GM12878 (cell line): Measurements from ENCODE around the gene CCNB1. TPM values are rescaled to one million over a fixed set of nuclear protein-coding genes. Genes with fewer than 3 reads are reported as not detected.

Source experiments
- BCL11A ChIP-seq: IDR thresholded peaks from 2 replicates; pipeline ENCODE4 v1.6.1; 2011; ENCODE audit warnings: low read depth, low read length
- CEBPB ChIP-seq, 2 experiments: fragments of 150-350 bp in 1 of 2; IDR thresholded peaks; 2 replicates each; pipeline ENCODE4 v1.6.1; 2012 to 2014; ENCODE audit warnings: low read depth in 2 of 2, low read length in 2 of 2, borderline replicate concordance in 1 of 2, inconsistent platforms in 1 of 2
- ESRRA ChIP-seq: IDR thresholded peaks from 2 replicates; pipeline ENCODE4 v1.6.1; 2012; ENCODE audit warnings: mild to moderate bottlenecking, low read length, improper control_type of control experiment
- GABPA ChIP-seq: IDR thresholded peaks from 2 replicates; pipeline ENCODE4 v1.6.1; 2014; ENCODE audit warnings: antibody characterized with exemption, low read depth, mild to moderate bottlenecking, inconsistent platforms
- HDAC6 ChIP-seq: fragments of 200-600 bp; sonication (generic); IDR thresholded peaks from one replicate; pipeline ENCODE4 v1.8.0; 2017; ENCODE audit warnings: antibody characterized with exemption; ENCODE audit not compliant: unreplicated experiment
- JUND ChIP-seq: IDR thresholded peaks from 2 replicates; pipeline ENCODE4 v1.6.1; 2012; ENCODE audit warnings: low read depth, mild to moderate bottlenecking, low read length, improper control_type of control experiment, moderate library complexity
- NFXL1 ChIP-seq: fragments of 450-650 bp; IDR thresholded peaks from 2 replicates; pipeline ENCODE4 v1.6.1; 2017; ENCODE audit warnings: antibody characterized with exemption, mild to moderate bottlenecking, borderline replicate concordance
- RAD51 ChIP-seq: fragments of 450-650 bp; IDR thresholded peaks from 2 replicates; pipeline ENCODE4 v1.6.1; 2016; ENCODE audit warnings: moderate library complexity, mild to moderate bottlenecking, inconsistent platforms
- SP1 ChIP-seq: IDR thresholded peaks from one replicate; pipeline ENCODE4 v1.6.1; 2011; ENCODE audit warnings: low read depth, low read length
- STAT3 ChIP-seq: IDR thresholded peaks from 2 replicates; pipeline ENCODE4 v1.6.1; 2011; ENCODE audit warnings: low read depth, low read length, improper control_type of control experiment
- TAF1 ChIP-seq: IDR thresholded peaks from 2 replicates; pipeline ENCODE4 v1.6.1; 2011; ENCODE audit warnings: mild to moderate bottlenecking, low read depth, low read length, borderline replicate concordance
- ZZZ3 ChIP-seq: IDR thresholded peaks from 2 replicates; pipeline ENCODE4 v1.6.1; 2011; ENCODE audit warnings: low read depth; ENCODE audit not compliant: control insufficient read depth, insufficient read length
- polyA plus RNA-seq, 11 experiments: library from polyadenylated mRNA; depleted of rRNA in 4 of 11; unstranded in 6 of 11; stranded (reverse) in 5 of 11; fragments of >200 nt; fragmentation: Nextera tagmentation in 4 of 11; fragmentation: Illumina TruSeq in 1 of 11; extraction: Ambion mirVana in 4 of 11; extraction: Trizol in 1 of 11; gene quantifications; 1 replicate in 1 of 11; 2 replicates in 10 of 11; pipeline versions ENCODE4 v1.2.1 to v1.2.3, GENCODE V29; 2011 to 2016; ENCODE audit warnings: inconsistent platforms in 2 of 11, missing spikeins in 2 of 11, low read depth in 1 of 11
- total RNA-seq, 4 experiments: library from RNA; depleted of rRNA in 3 of 4; stranded (reverse); fragments of >200 nt in 3 of 4; fragmentation: Illumina TruSeq in 1 of 4; extraction: Trizol in 1 of 4; gene quantifications; 2 replicates each; pipeline versions ENCODE4 v1.2.1 to v1.2.3, GENCODE V29; 2013 to 2021
- TF ChIP-seq, protein P1 (sequence below): fragments of 450-650 bp; IDR thresholded peaks from 2 replicates; pipeline ENCODE4 v1.6.1; 2016; ENCODE audit warnings: mild to moderate bottlenecking, moderate library complexity, borderline replicate concordance
- TF ChIP-seq, protein P2 (sequence below): IDR thresholded peaks from 2 replicates; pipeline ENCODE4 v1.6.1; 2012; ENCODE audit warnings: low read length, inconsistent platforms
- TF ChIP-seq, protein P3 (sequence below): IDR thresholded peaks from 2 replicates; pipeline ENCODE4 v1.6.1; 2011; ENCODE audit warnings: borderline replicate concordance, low read depth, mild to moderate bottlenecking, moderate library complexity, low read length; ENCODE audit not compliant: insufficient read depth, poor library complexity, severe bottlenecking

CCNB1 gene
- total and polyA plus RNA-seq, 10 of the 15 experiments (the other 5 are each of a cell fraction or from before 2014, with no cell fraction given), result 148 to 403 (median 210) TPM

DNA sequence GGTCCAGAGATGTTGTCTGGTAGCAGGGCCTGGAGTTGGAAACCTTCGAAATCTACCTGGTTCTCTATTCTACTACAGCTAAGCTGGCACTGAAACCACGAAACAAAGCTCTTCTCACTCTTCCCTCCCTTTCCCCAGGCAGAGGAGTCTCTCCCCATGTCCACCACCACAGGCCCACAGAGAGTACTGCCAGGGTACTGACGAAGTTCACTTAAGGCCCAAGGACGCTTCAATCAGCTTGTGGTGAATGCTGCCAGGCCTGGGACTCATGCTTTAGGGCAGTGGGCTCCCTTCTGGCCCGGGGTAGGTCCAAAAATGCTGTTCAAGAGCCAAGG, 17.3 kb upstream of the CCNB1 start (continued):
- TF ChIP-seq, protein P1, sequence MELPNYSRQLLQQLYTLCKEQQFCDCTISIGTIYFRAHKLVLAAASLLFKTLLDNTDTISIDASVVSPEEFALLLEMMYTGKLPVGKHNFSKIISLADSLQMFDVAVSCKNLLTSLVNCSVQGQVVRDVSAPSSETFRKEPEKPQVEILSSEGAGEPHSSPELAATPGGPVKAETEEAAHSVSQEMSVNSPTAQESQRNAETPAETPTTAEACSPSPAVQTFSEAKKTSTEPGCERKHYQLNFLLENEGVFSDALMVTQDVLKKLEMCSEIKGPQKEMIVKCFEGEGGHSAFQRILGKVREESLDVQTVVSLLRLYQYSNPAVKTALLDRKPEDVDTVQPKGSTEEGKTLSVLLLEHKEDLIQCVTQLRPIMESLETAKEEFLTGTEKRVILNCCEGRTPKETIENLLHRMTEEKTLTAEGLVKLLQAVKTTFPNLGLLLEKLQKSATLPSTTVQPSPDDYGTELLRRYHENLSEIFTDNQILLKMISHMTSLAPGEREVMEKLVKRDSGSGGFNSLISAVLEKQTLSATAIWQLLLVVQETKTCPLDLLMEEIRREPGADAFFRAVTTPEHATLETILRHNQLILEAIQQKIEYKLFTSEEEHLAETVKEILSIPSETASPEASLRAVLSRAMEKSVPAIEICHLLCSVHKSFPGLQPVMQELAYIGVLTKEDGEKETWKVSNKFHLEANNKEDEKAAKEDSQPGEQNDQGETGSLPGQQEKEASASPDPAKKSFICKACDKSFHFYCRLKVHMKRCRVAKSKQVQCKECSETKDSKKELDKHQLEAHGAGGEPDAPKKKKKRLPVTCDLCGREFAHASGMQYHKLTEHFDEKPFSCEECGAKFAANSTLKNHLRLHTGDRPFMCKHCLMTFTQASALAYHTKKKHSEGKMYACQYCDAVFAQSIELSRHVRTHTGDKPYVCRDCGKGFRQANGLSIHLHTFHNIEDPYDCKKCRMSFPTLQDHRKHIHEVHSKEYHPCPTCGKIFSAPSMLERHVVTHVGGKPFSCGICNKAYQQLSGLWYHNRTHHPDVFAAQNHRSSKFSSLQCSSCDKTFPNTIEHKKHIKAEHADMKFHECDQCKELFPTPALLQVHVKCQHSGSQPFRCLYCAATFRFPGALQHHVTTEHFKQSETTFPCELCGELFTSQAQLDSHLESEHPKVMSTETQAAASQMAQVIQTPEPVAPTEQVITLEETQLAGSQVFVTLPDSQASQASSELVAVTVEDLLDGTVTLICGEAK, result no peak
- TF ChIP-seq HDAC6 (no peak), STAT3 (no peak), CEBPB (IDR thresholded peaks at IDR 0.05; ENCODE audit: borderline replicate concordance in 1 of 2, low read depth in 2 of 2, low read length in 2 of 2) (no peak), ZZZ3 (no peak), BCL11A (no peak), GABPA (no peak), RAD51 (no peak), NFXL1 (no peak), SP1 (no peak), JUND (no peak), TAF1 (no peak), ESRRA (no peak)
- TF ChIP-seq, protein P2, sequence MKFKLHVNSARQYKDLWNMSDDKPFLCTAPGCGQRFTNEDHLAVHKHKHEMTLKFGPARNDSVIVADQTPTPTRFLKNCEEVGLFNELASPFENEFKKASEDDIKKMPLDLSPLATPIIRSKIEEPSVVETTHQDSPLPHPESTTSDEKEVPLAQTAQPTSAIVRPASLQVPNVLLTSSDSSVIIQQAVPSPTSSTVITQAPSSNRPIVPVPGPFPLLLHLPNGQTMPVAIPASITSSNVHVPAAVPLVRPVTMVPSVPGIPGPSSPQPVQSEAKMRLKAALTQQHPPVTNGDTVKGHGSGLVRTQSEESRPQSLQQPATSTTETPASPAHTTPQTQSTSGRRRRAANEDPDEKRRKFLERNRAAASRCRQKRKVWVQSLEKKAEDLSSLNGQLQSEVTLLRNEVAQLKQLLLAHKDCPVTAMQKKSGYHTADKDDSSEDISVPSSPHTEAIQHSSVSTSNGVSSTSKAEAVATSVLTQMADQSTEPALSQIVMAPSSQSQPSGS, result no peak
- TF ChIP-seq, protein P3, sequence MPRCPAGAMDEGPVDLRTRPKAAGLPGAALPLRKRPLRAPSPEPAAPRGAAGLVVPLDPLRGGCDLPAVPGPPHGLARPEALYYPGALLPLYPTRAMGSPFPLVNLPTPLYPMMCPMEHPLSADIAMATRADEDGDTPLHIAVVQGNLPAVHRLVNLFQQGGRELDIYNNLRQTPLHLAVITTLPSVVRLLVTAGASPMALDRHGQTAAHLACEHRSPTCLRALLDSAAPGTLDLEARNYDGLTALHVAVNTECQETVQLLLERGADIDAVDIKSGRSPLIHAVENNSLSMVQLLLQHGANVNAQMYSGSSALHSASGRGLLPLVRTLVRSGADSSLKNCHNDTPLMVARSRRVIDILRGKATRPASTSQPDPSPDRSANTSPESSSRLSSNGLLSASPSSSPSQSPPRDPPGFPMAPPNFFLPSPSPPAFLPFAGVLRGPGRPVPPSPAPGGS, result no peak
